IMR-90 (cell line): Measurements from ENCODE around the gene CILP. TPM values are rescaled to one million over a fixed set of nuclear protein-coding genes. Genes with fewer than 3 reads are reported as not detected.

Experiments used
- ATAC-seq: fragments of 200-7000 bp; cut with Tn5 transposase; 2 replicates; pipeline ENCODE4 v1.9.1; 2020; ENCODE audit warnings: low read depth, mild to moderate bottlenecking, moderate library complexity
- BruUV-seq: library from RNA; stranded (reverse); fragments of 400-500 nt; replicated peaks from 2 replicates; lab custom pipeline; 2021; lab: Mats Ljungman, UMichigan
- CTCF ChIA-PET: fragments of 300-600 bp; formaldehyde crosslinking; extraction: SDS; loops from one replicate; lab custom pipeline; 2021; ENCODE audit warnings: antibody characterized with exemption; lab: Yijun Ruan, JAX
- POLR2A ChIA-PET: fragments of 300-600 bp; sonication (Branson Sonifier 250); formaldehyde crosslinking; loops from one replicate; lab custom pipeline; 2022; ENCODE audit warnings: antibody characterized with exemption; ENCODE audit not compliant: unreplicated experiment; lab: Charles Lee
- DNase-seq: peaks from one replicate; pipeline ENCODE4 v3.0.0; 2013
- H2AFZ ChIP-seq: replicated peaks from 2 replicates; pipeline ENCODE3; 2013; ENCODE audit warnings: low read length, mild to moderate bottlenecking; ENCODE audit not compliant: poor library complexity
- H2AK5ac ChIP-seq: 2 replicates; pipeline ENCODE4 v1.6.1; 2013; ENCODE audit warnings: low read depth, low read length, inconsistent platforms
- H2AK9ac ChIP-seq: replicated peaks from 2 replicates; pipeline ENCODE3; 2013; ENCODE audit warnings: mild to moderate bottlenecking, low read depth, low read length, moderate library complexity; ENCODE audit not compliant: poor library complexity
- H2BK120ac ChIP-seq: 2 replicates; pipeline ENCODE4 v1.6.1; 2013; ENCODE audit warnings: low read depth, low read length, inconsistent platforms
- H2BK15ac ChIP-seq: 3 replicates; pipeline ENCODE4 v1.6.1; 2013; ENCODE audit warnings: low read depth, low read length, inconsistent platforms
- H2BK20ac ChIP-seq: 2 replicates; pipeline ENCODE4 v1.6.1; 2013; ENCODE audit warnings: low read depth, mild to moderate bottlenecking, inconsistent platforms, low read length, moderate library complexity
- H2BK5ac ChIP-seq: 2 replicates; pipeline ENCODE4 v1.6.1; 2013; ENCODE audit warnings: mild to moderate bottlenecking, low read depth, low read length, inconsistent platforms; ENCODE audit not compliant: poor library complexity, severe bottlenecking
- H3K14ac ChIP-seq: replicated peaks from 2 replicates; pipeline ENCODE4 v1.6.1; 2013; ENCODE audit warnings: low read depth, low read length, inconsistent platforms
- H3K18ac ChIP-seq: 2 replicates; pipeline ENCODE4 v1.6.1; 2013; ENCODE audit warnings: low read depth, low read length, control low read depth
- H3K23ac ChIP-seq: 2 replicates; pipeline ENCODE4 v1.6.1; 2013; ENCODE audit warnings: low read depth, low read length, inconsistent platforms
- H3K27ac ChIP-seq: 2 replicates; pipeline ENCODE4 v1.5.1; 2013; ENCODE audit warnings: mild to moderate bottlenecking, control low read depth, low read length; ENCODE audit not compliant: insufficient read depth
- H3K27me3 ChIP-seq: 2 replicates; pipeline ENCODE4 v1.6.1; 2013; ENCODE audit warnings: low read length; ENCODE audit not compliant: control insufficient read depth, insufficient read depth
- H3K36me3 ChIP-seq: 2 replicates; pipeline ENCODE4 v1.6.1; 2013; ENCODE audit warnings: low read length, mixed read lengths; ENCODE audit not compliant: control insufficient read depth, insufficient read depth
- H3K4ac ChIP-seq: 2 replicates; pipeline ENCODE4 v1.6.1; 2013; ENCODE audit warnings: low read depth, low read length, inconsistent platforms
- H3K4me1 ChIP-seq: 2 replicates; pipeline ENCODE4 v1.6.1; 2013; ENCODE audit warnings: low read length, mixed read lengths; ENCODE audit not compliant: control insufficient read depth, insufficient read depth
- H3K4me2 ChIP-seq: 2 replicates; pipeline ENCODE4 v1.6.1; 2013; ENCODE audit warnings: low read depth, mild to moderate bottlenecking, control low read depth, low read length, moderate library complexity
- H3K4me3 ChIP-seq: 2 replicates; pipeline ENCODE4 v1.5.1; 2013; ENCODE audit warnings: low read depth, mild to moderate bottlenecking, control low read depth, low read length, moderate library complexity; ENCODE audit not compliant: insufficient read depth
- H3K56ac ChIP-seq: 2 replicates; pipeline ENCODE4 v1.6.1; 2013; ENCODE audit warnings: low read length, inconsistent platforms; ENCODE audit not compliant: insufficient read depth; ENCODE audit errors: extremely low read depth
- H3K79me1 ChIP-seq, 2 experiments: 2 replicates each; pipeline ENCODE4 v1.6.1; 2013; ENCODE audit warnings: low read length in 2 of 2, inconsistent platforms in 1 of 2, low read depth in 1 of 2
- H3K9ac ChIP-seq: 2 replicates; pipeline ENCODE4 v1.6.1; 2013; ENCODE audit warnings: low read depth, low read length, control low read depth
- H3K9me1 ChIP-seq: 2 replicates; pipeline ENCODE4 v1.6.1; 2013; ENCODE audit warnings: low read length, inconsistent platforms; ENCODE audit not compliant: insufficient read depth
- H3K9me3 ChIP-seq: 2 replicates; pipeline ENCODE4 v1.6.1; 2013; ENCODE audit warnings: low read length; ENCODE audit not compliant: control insufficient read depth, insufficient read depth
- H4K20me1 ChIP-seq: 2 replicates; pipeline ENCODE4 v1.6.1; 2013; ENCODE audit warnings: low read length, inconsistent platforms; ENCODE audit not compliant: insufficient read depth
- H4K5ac ChIP-seq: 2 replicates; pipeline ENCODE4 v1.6.1; 2013; ENCODE audit warnings: mild to moderate bottlenecking, low read depth, low read length, control low read depth
- H4K8ac ChIP-seq, 2 experiments: 2 replicates each; pipeline ENCODE4 v1.6.1; 2013; ENCODE audit warnings: low read depth in 2 of 2, low read length in 2 of 2, control low read depth in 1 of 2, inconsistent platforms in 1 of 2
- H4K91ac ChIP-seq: 2 replicates; pipeline ENCODE4 v1.6.1; 2013; ENCODE audit warnings: low read depth, low read length, inconsistent platforms; ENCODE audit not compliant: insufficient read depth
- CEBPB ChIP-seq: IDR thresholded peaks from 2 replicates; pipeline ENCODE4 v1.6.1; 2012; ENCODE audit warnings: low read depth, low read length, improper control_type of control experiment
- CTCF ChIP-seq: conservative IDR thresholded peaks from 2 replicates; pipeline ENCODE4 v1.5.1; 2012; ENCODE audit warnings: mild to moderate bottlenecking, low read depth, low read length, improper control_type of control experiment
- MAFK ChIP-seq: IDR thresholded peaks from 2 replicates; pipeline ENCODE4 v1.6.1; 2012; ENCODE audit warnings: low read depth, low read length, improper control_type of control experiment
- MXI1 ChIP-seq: IDR thresholded peaks from 2 replicates; pipeline ENCODE4 v1.6.1; 2012; ENCODE audit warnings: low read depth, mild to moderate bottlenecking, low read length, moderate library complexity, borderline replicate concordance
- NFE2L2 ChIP-seq: fragments of 150-350 bp; IDR thresholded peaks from 2 replicates; pipeline ENCODE4 v1.6.1; 2016; ENCODE audit warnings: low read depth, mild to moderate bottlenecking, low read length
- POLR2A ChIP-seq: IDR thresholded peaks from 2 replicates; pipeline ENCODE4 v1.6.1; 2012; ENCODE audit warnings: mild to moderate bottlenecking, low read depth, low read length
- RFX5 ChIP-seq: IDR thresholded peaks from 2 replicates; pipeline ENCODE4 v1.8.0; 2012; ENCODE audit warnings: low read depth, mild to moderate bottlenecking, low read length, moderate library complexity
- WGBS, 2 experiments: methylation state at CpG; one replicate each; pipeline versions ENCODE4 v1.1.5 to v1.1.7; 2013; ENCODE audit warnings: missing lambda C conversion rate in 2 of 2; ENCODE audit not compliant: insufficient read length in 1 of 2; ENCODE audit errors: extremely low coverage in 2 of 2; 5-methylcytosine and 5-hydroxymethylcytosine counted together
- dilution Hi-C: fragments of 300-500 bp; cut with HindIII; formaldehyde crosslinking; loops from one replicate; pipeline ENCODE4 v1.14.3; 2018; ENCODE audit warnings: low sequenced_read_pairs; ENCODE audit not compliant: unreplicated experiment
- in situ Hi-C: fragments of 300-500 bp; cut with MboI; formaldehyde crosslinking; loops from 3 replicates; pipeline ENCODE4 v1.14.3; 2019; ENCODE audit warnings: low sequenced_read_pairs, inconsistent platforms, mixed read lengths
- intact Hi-C: fragments of 100-400 bp; cut with micrococcal nuclease; formaldehyde crosslinking; loops from 2 replicates; pipeline ENCODE4 v1.10.0; 2022
- polyA plus RNA-seq, 3 experiments: library from polyadenylated mRNA; depleted of rRNA; stranded (reverse); fragments of >200 nt; gene quantifications; 2 replicates each; pipeline ENCODE4 v1.2.3, GENCODE V29; 2012; ENCODE audit warnings: low replicate concordance in 1 of 3
- total RNA-seq: library from RNA; depleted of rRNA; stranded (reverse); fragments of >200 nt; gene quantifications from 2 replicates; pipeline ENCODE4 v1.2.3, GENCODE V29; 2012

Gene CILP
- total and polyA plus RNA-seq, 2 of the 4 experiments (the other 2 are of a cell fraction): under 0.01 to 0.02 TPM

- Histone ChIP-seq H3K4ac (no peak overlapping the region), H3K27ac (no peak overlapping the region), H3K18ac (no peak overlapping the region), H3K79me1 (peaks cover 27 to 47% of the 10 kb centered on the region in 2 experiments), H3K56ac (no peak overlapping the region), H3K9ac (no peak overlapping the region), H2BK120ac (no peak overlapping the region), H2BK5ac (no peak overlapping the region), H3K14ac (no peak overlapping the region), H3K4me3 (no peak overlapping the region), H2AFZ (no peak overlapping the region), H4K5ac (no peak overlapping the region), H3K4me1 (no peaks in the 10 kb centered on the region), H3K23ac (no peak overlapping the region), H4K8ac (no peak overlapping the region), H3K27me3 (no peaks in the 10 kb centered on the region), H3K9me3 (no peaks in the 10 kb centered on the region), H4K20me1 (peaks cover 14% of the 10 kb centered on the region), H2BK15ac (no peak overlapping the region; the same call in 2 of the 3 replicates), H2BK20ac (no peak overlapping the region), H4K91ac (no peak overlapping the region), H3K9me1 (peaks cover 6% of the 10 kb centered on the region), H3K36me3 (peaks cover 43% of the 10 kb centered on the region), H2AK5ac (no peak overlapping the region), H2AK9ac (no peak overlapping the region), H3K4me2 (no peak overlapping the region)
- CTCF ChIA-PET: no interaction called here
- POLR2A ChIA-PET: no interaction called here
- DNase-seq: no peak
- ATAC-seq: no peak
- WGBS, 2 experiments: no CpG with 5 or more reads among the region's 5 CpGs
- dilution Hi-C loops (no loop called here), intact Hi-C loops (no loop called here), in situ Hi-C loops (no loop called here)
- TF ChIP-seq MXI1 (no peak), CEBPB (no peak), POLR2A (no peak), RFX5 (no peak), NFE2L2 (no peak), MAFK (no peak), CTCF (no peak)
- no TSS peak for BruUV-seq
These were observed 36.8 kb downstream of the CILP start for GRCh38 chr15:65174509-65174908.
